GM12878 (cell line): ENCODE results near the gene CYP2U1. TPM values are rescaled to one million over a fixed set of nuclear protein-coding genes. Genes with fewer than 3 reads are reported as not detected.

ENCODE experiments used
- ATAC-seq: fragments of 200-7000 bp; cut with Tn5 transposase; 3 replicates; pipeline ENCODE4 v1.9.1; 2020; ENCODE audit warnings: mild to moderate bottlenecking, moderate library complexity
- BruUV-seq: library from RNA; stranded (reverse); fragments of 400-500 nt; replicated peaks from 2 replicates; lab custom pipeline; 2021; lab: Mats Ljungman, UMichigan
- CTCF ChIA-PET: fragments of 300-600 bp; sonication (Branson Sonifier 250); formaldehyde crosslinking; extraction: SDS; loops from one replicate; lab custom pipeline; 2021; ENCODE audit warnings: inconsistent platforms; lab: Yijun Ruan, JAX
- POLR2A ChIA-PET: fragments of 350-600 bp; formaldehyde crosslinking; extraction: SDS; loops from one replicate; lab custom pipeline; 2021; ENCODE audit warnings: inconsistent platforms; lab: Charles Lee
- RAD21 ChIA-PET: fragments of 300-600 bp; sonication (Branson Sonifier 250); formaldehyde crosslinking; loops from one replicate; lab custom pipeline; 2023; ENCODE audit warnings: antibody characterized with exemption; ENCODE audit not compliant: unreplicated experiment; lab: Charles Lee
- SMC1A ChIA-PET: fragments of 300-600 bp; sonication (Branson Sonifier 250); formaldehyde crosslinking; loops from one replicate; lab custom pipeline; 2023; ENCODE audit not compliant: unreplicated experiment, uncharacterized antibody; lab: Charles Lee
- DNase-seq: peaks from one replicate; pipeline ENCODE4 v3.0.0-alpha.2; 2011; ENCODE audit warnings: low read depth, low spot score
- FAIRE-seq: peaks from 3 replicates; lab custom pipeline; 2011; peaks lifted over from hg19 to GRCh38; lab: Jason Lieb, UNC
- H2AFZ ChIP-seq: 2 replicates; pipeline ENCODE4 v1.6.0; 2011; ENCODE audit warnings: low read depth, low read length, control low read depth; ENCODE audit not compliant: control insufficient read depth
- H3K27ac ChIP-seq: 2 replicates; pipeline ENCODE4 v1.5.1; 2011; ENCODE audit warnings: control low read depth; ENCODE audit not compliant: control insufficient read depth, insufficient read depth
- H3K27me3 ChIP-seq, 2 experiments: replicated peaks in 1 of 2; 2 replicates each; pipeline versions ENCODE4 v1.6.0 to v1.6.1; 2011; ENCODE audit warnings: low read length in 1 of 2; ENCODE audit not compliant: control insufficient read depth in 2 of 2, insufficient read depth in 2 of 2
- H3K36me3 ChIP-seq, 2 experiments: 2 replicates each; pipeline ENCODE4 v1.5.1; 2011; ENCODE audit warnings: low read length in 1 of 2; ENCODE audit not compliant: control insufficient read depth in 2 of 2, insufficient read depth in 2 of 2
- H3K4me1 ChIP-seq: 2 replicates; pipeline ENCODE4 v1.6.1; 2011; ENCODE audit warnings: mild to moderate bottlenecking, low read length, moderate library complexity, mixed read lengths; ENCODE audit not compliant: control insufficient read depth, insufficient read depth
- H3K4me2 ChIP-seq: 2 replicates; pipeline ENCODE4 v1.6.0; 2011; ENCODE audit warnings: control low read depth; ENCODE audit not compliant: control insufficient read depth, insufficient read depth
- H3K4me3 ChIP-seq: fragments of 200-600 bp; sonication (generic); 2 replicates; pipeline ENCODE4 v1.5.1; 2016
- H3K79me2 ChIP-seq: 2 replicates; pipeline ENCODE4 v1.6.0; 2011; ENCODE audit warnings: low read length; ENCODE audit not compliant: control insufficient read depth, insufficient read depth
- H3K9ac ChIP-seq: 2 replicates; pipeline ENCODE4 v1.8.0; 2011; ENCODE audit warnings: low read length, control low read depth, mixed read lengths; ENCODE audit not compliant: control insufficient read depth, insufficient read depth
- H3K9me3 ChIP-seq: replicated peaks from 3 replicates; pipeline ENCODE4 v1.5.1; 2011; ENCODE audit warnings: mild to moderate bottlenecking, low read length; ENCODE audit not compliant: control insufficient read depth, insufficient read depth
- H4K20me1 ChIP-seq: 2 replicates; pipeline ENCODE4 v1.6.0; 2011; ENCODE audit not compliant: control insufficient read depth, insufficient read depth
- BCL11A ChIP-seq: IDR thresholded peaks from 2 replicates; pipeline ENCODE4 v1.6.1; 2011; ENCODE audit warnings: low read depth, low read length
- EED ChIP-seq: sonication (generic); IDR thresholded peaks from 2 replicates; pipeline ENCODE4 v1.6.1; 2016; ENCODE audit warnings: antibody characterized with exemption, low read depth
- ELK1 ChIP-seq: IDR thresholded peaks from 2 replicates; pipeline ENCODE4 v1.6.1; 2012; ENCODE audit warnings: low read depth, low read length, improper control_type of control experiment
- FOXM1 ChIP-seq: IDR thresholded peaks from 2 replicates; pipeline ENCODE4 v1.6.1; 2012; ENCODE audit warnings: low read depth, mild to moderate bottlenecking, inconsistent platforms, low read length, moderate library complexity
- GATAD2B ChIP-seq: fragments of 450-650 bp; conservative IDR thresholded peaks from 2 replicates; pipeline ENCODE4 v1.6.1; 2017; ENCODE audit warnings: low read depth, mild to moderate bottlenecking, moderate library complexity
- IRF5 ChIP-seq: fragments of 450-650 bp; IDR thresholded peaks from 2 replicates; pipeline ENCODE4 v1.6.1; 2017; ENCODE audit warnings: borderline replicate concordance
- KLF5 ChIP-seq: fragments of 450-650 bp; IDR thresholded peaks from 2 replicates; pipeline ENCODE4 v1.6.1; 2014; ENCODE audit warnings: mild to moderate bottlenecking; ENCODE audit not compliant: partially characterized antibody
- LARP7 ChIP-seq: fragments of 450-650 bp; IDR thresholded peaks from 2 replicates; pipeline ENCODE4 v1.6.1; 2017; ENCODE audit warnings: mild to moderate bottlenecking
- MYC ChIP-seq: IDR thresholded peaks from 2 replicates; pipeline ENCODE4 v1.6.1; 2011; ENCODE audit warnings: mild to moderate bottlenecking, low read length, moderate library complexity, inconsistent platforms; ENCODE audit not compliant: insufficient read depth, insufficient replicate concordance, insufficient read length, severe bottlenecking
- NBN ChIP-seq: fragments of 450-650 bp; IDR thresholded peaks from 2 replicates; pipeline ENCODE4 v1.6.1; 2016
- NFIC ChIP-seq: IDR thresholded peaks from 2 replicates; pipeline ENCODE4 v1.6.1; 2012; ENCODE audit warnings: low read depth, mild to moderate bottlenecking, inconsistent platforms, low read length, moderate library complexity
- NFYA ChIP-seq: IDR thresholded peaks from 2 replicates; pipeline ENCODE4 v1.6.1; 2011; ENCODE audit warnings: low read depth, mild to moderate bottlenecking, low read length, improper control_type of control experiment, borderline replicate concordance
- NR2C1 ChIP-seq: fragments of 450-650 bp; IDR thresholded peaks from 2 replicates; pipeline ENCODE4 v1.6.1; 2017; ENCODE audit warnings: antibody characterized with exemption, mild to moderate bottlenecking, moderate library complexity
- NR2F1 ChIP-seq: fragments of 450-650 bp; conservative IDR thresholded peaks from 2 replicates; pipeline ENCODE4 v1.6.1; 2017; ENCODE audit warnings: mild to moderate bottlenecking
- PBX3 ChIP-seq: IDR thresholded peaks from 2 replicates; pipeline ENCODE4 v1.6.1; 2011; ENCODE audit warnings: mild to moderate bottlenecking, low read depth, low read length, moderate library complexity; ENCODE audit not compliant: insufficient replicate concordance
- POLR2AphosphoS2 ChIP-seq: IDR thresholded peaks from 2 replicates; pipeline ENCODE4 v1.6.1; 2011; ENCODE audit warnings: low read depth, mild to moderate bottlenecking, low read length, improper control_type of control experiment, moderate library complexity
- RBBP5 ChIP-seq: fragments of 200-600 bp; sonication (generic); conservative IDR thresholded peaks from 2 replicates; pipeline ENCODE4 v1.6.1; 2016
- SPI1 ChIP-seq: IDR thresholded peaks from 2 replicates; pipeline ENCODE4 v1.6.1; 2011; ENCODE audit warnings: low read depth, mild to moderate bottlenecking, low read length, moderate library complexity, borderline replicate concordance; ENCODE audit not compliant: insufficient read depth
- TAF1 ChIP-seq: IDR thresholded peaks from 2 replicates; pipeline ENCODE4 v1.6.1; 2011; ENCODE audit warnings: mild to moderate bottlenecking, low read depth, low read length, borderline replicate concordance
- ZBED1 ChIP-seq: IDR thresholded peaks from 2 replicates; pipeline ENCODE4 v1.6.1; 2016; ENCODE audit warnings: borderline replicate concordance
- WGBS: methylation state at CpG from one replicate; pipeline ENCODE4 v1.1.6; 2016; ENCODE audit warnings: low lambda C conversion rate; ENCODE audit not compliant: insufficient replicate concordance, insufficient coverage; ENCODE audit errors: missing lambda C conversion rate; 5-methylcytosine and 5-hydroxymethylcytosine counted together
- in situ Hi-C: fragments of 300-500 bp; cut with MboI; formaldehyde crosslinking; loops from 9 replicates; pipeline ENCODE4 v1.14.3; 2018; ENCODE audit warnings: mixed read lengths
- intact Hi-C: fragments of 100-400 bp; cut with micrococcal nuclease; formaldehyde crosslinking; loops from one replicate; pipeline ENCODE4 v1.14.2; 2022; ENCODE audit not compliant: unreplicated experiment
- polyA plus RNA-seq, 11 experiments: library from polyadenylated mRNA; depleted of rRNA in 4 of 11; unstranded in 6 of 11; stranded (reverse) in 5 of 11; fragments of >200 nt; fragmentation: Nextera tagmentation in 4 of 11; fragmentation: Illumina TruSeq in 1 of 11; extraction: Ambion mirVana in 4 of 11; extraction: Trizol in 1 of 11; gene quantifications; 1 replicate in 1 of 11; 2 replicates in 10 of 11; pipeline versions ENCODE4 v1.2.1 to v1.2.3, GENCODE V29; 2011 to 2016; ENCODE audit warnings: inconsistent platforms in 2 of 11, missing spikeins in 2 of 11, low read depth in 1 of 11
- total RNA-seq, 4 experiments: library from RNA; depleted of rRNA in 3 of 4; stranded (reverse); fragments of >200 nt in 3 of 4; fragmentation: Illumina TruSeq in 1 of 4; extraction: Trizol in 1 of 4; gene quantifications; 2 replicates each; pipeline versions ENCODE4 v1.2.1 to v1.2.3, GENCODE V29; 2013 to 2021

The CYP2U1 gene
- total and polyA plus RNA-seq, 10 of the 15 experiments (the other 5 are each of a cell fraction or from before 2014, with no cell fraction given): 0.41 to 3.4 (median 2.9) TPM

- TF ChIP-seq EED (no peak), SPI1 (no peak), GATAD2B (no peak), ZBED1 (no peak), ELK1 (no peak), NFIC (no peak), FOXM1 (no peak), NFYA (no peak), RBBP5 (no peak), BCL11A (no peak), POLR2AphosphoS2 (no peak), KLF5 (no peak), NBN (no peak), IRF5 (no peak), NR2C1 (no peak), PBX3 (no peak), NR2F1 (no peak), MYC (no peak), TAF1 (no peak), LARP7 (no peak)
- TF ChIP-seq, all 136 proteins: peak for 0
- H3K4me3 ChIP-seq: no peak overlapping the region
- DNase-seq: no peak
Observed at GRCh38 chr4:107908377-107908776, 23.0 kb upstream of the CYP2U1 start.

More at GRCh38 chr4:107908377-107908776, 23.0 kb upstream of the CYP2U1 start:
- in situ Hi-C loops (no loop called here), intact Hi-C loops (no loop called here)
- CTCF ChIA-PET: interaction anchor here (1.5 to 5.1 kb wide), 2 partner anchors 8 to 150 kb away, joined by 3 to 55 read pairs; no protein-coding TSS in a partner anchor
- H3K4me2 ChIP-seq: no peak overlapping the region
- H2AFZ ChIP-seq: no peak overlapping the region
- no peaks in the 10 kb centered on the region for H3K4me1 ChIP-seq
- no peaks in the 10 kb centered on the region for H3K36me3 ChIP-seq
- H3K27ac ChIP-seq: no peak overlapping the region
- WGBS: 43% methylated on average over 7 of the region's 7 CpGs
- POLR2A ChIA-PET: no interaction called here
- no peaks in the 10 kb centered on the region for H4K20me1 ChIP-seq
- FAIRE-seq (no peak), ATAC-seq (no peak)
- H3K9ac ChIP-seq: no peak overlapping the region
- no TSS peak for BruUV-seq
- no peaks in the 10 kb centered on the region for H3K27me3 ChIP-seq
- H3K9me3 ChIP-seq: peaks cover 2% of the 10 kb centered on the region; the same call in 2 of the 3 replicates
- no peaks in the 10 kb centered on the region for H3K79me2 ChIP-seq
- SMC1A ChIA-PET: interaction anchor here (2.1 kb wide), 1 partner anchor 152 kb away, joined by 5 read pairs; no protein-coding TSS in a partner anchor
- RAD21 ChIA-PET: interaction anchor here (1.4 kb wide), 1 partner anchor 150 kb away, joined by 6 read pairs; no protein-coding TSS in a partner anchor
